GM12872 (cell line): Measurements from ENCODE around the gene GMCL2.
A peak's percentile ranks its signal among the peaks of the same experiment; 100 is the strongest.

Source experiments
- TF ChIP-seq, protein P1 (sequence below): IDR thresholded peaks from 3 replicates; pipeline ENCODE4 v1.5.1; 2011; ENCODE audit warnings: low read depth, mild to moderate bottlenecking, low read length, moderate library complexity; ENCODE audit not compliant: insufficient read depth

GMCL2 gene

GRCh38 chr5:178152491-178153444 is 34.4 kb downstream of the GMCL2 start:
- TF ChIP-seq, protein P1, sequence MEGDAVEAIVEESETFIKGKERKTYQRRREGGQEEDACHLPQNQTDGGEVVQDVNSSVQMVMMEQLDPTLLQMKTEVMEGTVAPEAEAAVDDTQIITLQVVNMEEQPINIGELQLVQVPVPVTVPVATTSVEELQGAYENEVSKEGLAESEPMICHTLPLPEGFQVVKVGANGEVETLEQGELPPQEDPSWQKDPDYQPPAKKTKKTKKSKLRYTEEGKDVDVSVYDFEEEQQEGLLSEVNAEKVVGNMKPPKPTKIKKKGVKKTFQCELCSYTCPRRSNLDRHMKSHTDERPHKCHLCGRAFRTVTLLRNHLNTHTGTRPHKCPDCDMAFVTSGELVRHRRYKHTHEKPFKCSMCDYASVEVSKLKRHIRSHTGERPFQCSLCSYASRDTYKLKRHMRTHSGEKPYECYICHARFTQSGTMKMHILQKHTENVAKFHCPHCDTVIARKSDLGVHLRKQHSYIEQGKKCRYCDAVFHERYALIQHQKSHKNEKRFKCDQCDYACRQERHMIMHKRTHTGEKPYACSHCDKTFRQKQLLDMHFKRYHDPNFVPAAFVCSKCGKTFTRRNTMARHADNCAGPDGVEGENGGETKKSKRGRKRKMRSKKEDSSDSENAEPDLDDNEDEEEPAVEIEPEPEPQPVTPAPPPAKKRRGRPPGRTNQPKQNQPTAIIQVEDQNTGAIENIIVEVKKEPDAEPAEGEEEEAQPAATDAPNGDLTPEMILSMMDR, result no peak

DNA sequence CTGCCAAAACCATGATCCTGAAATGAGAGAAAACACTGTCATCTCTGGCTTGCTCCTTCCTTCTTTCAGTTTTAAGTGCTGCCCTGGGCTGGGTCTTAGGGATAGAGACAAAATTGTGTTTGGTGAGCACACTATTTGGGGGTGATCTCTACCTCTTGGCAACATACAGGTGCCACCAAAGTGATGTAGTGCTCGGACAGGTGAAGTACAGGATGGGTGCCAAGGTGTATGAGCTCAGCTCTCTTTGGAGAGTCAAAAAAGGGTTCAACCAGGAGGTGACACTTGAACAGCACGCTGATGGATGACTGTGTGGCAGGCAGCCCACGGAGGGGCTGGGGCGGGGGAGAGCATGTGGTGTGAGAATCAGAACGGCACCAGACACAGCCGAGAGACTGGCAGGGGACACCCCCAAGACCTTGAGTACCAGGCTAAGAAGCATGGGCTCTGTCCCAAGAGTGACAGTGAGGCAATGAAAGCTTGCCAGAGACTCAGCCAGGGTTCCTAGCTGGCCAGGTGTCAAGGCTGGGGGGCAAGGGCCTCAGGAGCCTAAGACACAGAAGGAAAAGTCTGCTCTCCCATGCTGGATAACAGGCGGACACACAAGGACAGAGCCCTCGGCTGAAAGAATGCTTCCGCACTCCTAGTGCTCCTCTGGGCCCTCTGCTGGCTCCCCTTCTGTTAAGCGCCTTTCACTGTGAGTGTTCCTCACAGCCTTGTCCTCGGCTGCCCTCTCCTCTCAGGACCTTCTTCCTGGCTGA is 36.0 kb downstream of the GMCL2 start:
- TF ChIP-seq, protein P1, result no peak

DNA sequence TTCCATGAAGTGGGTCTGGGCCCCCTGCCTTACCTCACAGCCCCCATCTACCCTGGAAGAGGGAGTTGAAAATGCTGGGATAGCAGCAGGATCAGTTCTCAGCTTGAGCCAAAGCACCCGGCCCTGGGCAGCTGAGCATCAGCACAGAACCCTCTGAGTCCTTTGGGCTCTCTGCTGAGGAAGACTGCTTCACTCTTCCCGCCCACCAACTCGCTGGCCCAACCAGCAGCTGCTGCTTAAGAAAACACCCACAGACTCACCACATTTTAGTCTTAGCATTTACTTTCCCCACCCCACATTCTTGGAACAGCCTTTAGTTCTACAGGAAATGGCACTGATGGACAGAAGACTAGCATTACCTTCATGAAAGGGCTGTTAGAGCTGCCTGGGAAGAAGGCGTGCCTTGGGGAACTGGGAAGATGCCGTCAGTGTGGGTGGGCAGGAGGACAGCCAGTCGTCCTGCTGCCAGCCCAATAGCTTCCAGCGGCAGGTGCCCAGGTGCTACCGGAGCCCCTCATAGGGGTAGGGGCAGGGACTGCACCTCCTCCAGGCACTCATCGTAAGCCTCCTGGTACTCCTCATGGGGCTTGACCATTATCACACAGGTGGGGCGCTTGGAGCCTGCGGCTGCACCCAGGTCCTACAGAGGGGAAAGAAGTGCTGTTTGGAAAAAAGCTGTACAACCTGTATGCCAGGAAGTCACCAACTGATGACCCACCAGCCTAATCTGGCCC is 37.8 kb downstream of the GMCL2 start:
- TF ChIP-seq, protein P1, result 0 out of 3 replicates have a peak, but pooled peaks have one; percentile 2

GRCh38 chr5:178147406-178147805 is 39.8 kb downstream of the GMCL2 start:
- TF ChIP-seq, protein P1, result no peak

GRCh38 chr5:178145965-178146820 is 41.0 kb downstream of the GMCL2 start:
- TF ChIP-seq, protein P1, result peak; percentile 89

DNA sequence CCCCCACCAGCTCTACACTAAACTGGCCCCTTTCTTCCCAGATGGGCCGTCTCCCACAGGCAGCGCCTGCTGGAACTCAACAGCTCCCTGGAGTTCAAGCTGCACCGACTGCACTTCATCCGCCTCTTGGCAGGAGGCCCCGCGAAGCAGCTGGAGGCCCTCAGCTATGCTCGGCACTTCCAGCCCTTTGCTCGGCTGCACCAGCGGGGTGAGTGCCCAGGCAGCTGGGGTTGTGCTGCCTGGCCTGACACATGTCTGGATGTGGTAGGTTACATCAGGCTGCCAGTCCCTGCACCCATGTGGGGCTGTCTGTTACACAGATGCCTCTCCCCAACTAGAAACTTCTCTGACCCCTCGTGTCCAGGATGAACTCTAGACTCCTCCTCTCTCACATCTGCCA is 43.3 kb downstream of the GMCL2 start:
- TF ChIP-seq, protein P1, result no peak
